H1 (cell line): ENCODE results near the gene RPS6KA2. TPM values are rescaled to one million over a fixed set of nuclear protein-coding genes. Genes with fewer than 3 reads are reported as not detected.

Experiments
- polyA plus RNA-seq, 7 experiments: library from polyadenylated mRNA; depleted of rRNA in 3 of 7; stranded (reverse) in 5 of 7; unstranded in 2 of 7; fragments of >200 nt in 5 of 7; fragments of 200-250 nt in 2 of 7; gene quantifications; 1 replicate in 5 of 7; 2 replicates in 1 of 7; 4 replicates in 1 of 7; pipeline versions ENCODE4 v1.2.1 to v1.2.3, GENCODE V29; 2011 to 2013; ENCODE audit warnings: missing spikeins in 2 of 7, mixed read lengths in 2 of 7
- total RNA-seq: library from RNA; stranded (reverse); fragmentation: NEBNext Ultra II Directional; extraction: Animal tissue kit (Norgen Biotek cat#: 25700); gene quantifications from 2 replicates; pipeline ENCODE4 v1.2.1, GENCODE V29; 2021
- TF ChIP-seq, protein P1 (sequence below): fragments of 300-600 bp; sonication (generic); IDR thresholded peaks from 2 replicates; pipeline ENCODE4 v1.7.1; 2012; ENCODE audit warnings: low read length, moderate library complexity, mild to moderate bottlenecking, inconsistent platforms; ENCODE audit not compliant: insufficient replicate concordance

The RPS6KA2 gene
- total and polyA plus RNA-seq, 2 of the 8 experiments (the other 6 are each of a cell fraction or from before 2014, with no cell fraction given): 8.8 to 25.7 TPM

GRCh38 chr6:166586424-166587156, 40.5 kb downstream of the RPS6KA2 start, which contains the start of gene RAMACL (continued):
- TF ChIP-seq, protein P1, sequence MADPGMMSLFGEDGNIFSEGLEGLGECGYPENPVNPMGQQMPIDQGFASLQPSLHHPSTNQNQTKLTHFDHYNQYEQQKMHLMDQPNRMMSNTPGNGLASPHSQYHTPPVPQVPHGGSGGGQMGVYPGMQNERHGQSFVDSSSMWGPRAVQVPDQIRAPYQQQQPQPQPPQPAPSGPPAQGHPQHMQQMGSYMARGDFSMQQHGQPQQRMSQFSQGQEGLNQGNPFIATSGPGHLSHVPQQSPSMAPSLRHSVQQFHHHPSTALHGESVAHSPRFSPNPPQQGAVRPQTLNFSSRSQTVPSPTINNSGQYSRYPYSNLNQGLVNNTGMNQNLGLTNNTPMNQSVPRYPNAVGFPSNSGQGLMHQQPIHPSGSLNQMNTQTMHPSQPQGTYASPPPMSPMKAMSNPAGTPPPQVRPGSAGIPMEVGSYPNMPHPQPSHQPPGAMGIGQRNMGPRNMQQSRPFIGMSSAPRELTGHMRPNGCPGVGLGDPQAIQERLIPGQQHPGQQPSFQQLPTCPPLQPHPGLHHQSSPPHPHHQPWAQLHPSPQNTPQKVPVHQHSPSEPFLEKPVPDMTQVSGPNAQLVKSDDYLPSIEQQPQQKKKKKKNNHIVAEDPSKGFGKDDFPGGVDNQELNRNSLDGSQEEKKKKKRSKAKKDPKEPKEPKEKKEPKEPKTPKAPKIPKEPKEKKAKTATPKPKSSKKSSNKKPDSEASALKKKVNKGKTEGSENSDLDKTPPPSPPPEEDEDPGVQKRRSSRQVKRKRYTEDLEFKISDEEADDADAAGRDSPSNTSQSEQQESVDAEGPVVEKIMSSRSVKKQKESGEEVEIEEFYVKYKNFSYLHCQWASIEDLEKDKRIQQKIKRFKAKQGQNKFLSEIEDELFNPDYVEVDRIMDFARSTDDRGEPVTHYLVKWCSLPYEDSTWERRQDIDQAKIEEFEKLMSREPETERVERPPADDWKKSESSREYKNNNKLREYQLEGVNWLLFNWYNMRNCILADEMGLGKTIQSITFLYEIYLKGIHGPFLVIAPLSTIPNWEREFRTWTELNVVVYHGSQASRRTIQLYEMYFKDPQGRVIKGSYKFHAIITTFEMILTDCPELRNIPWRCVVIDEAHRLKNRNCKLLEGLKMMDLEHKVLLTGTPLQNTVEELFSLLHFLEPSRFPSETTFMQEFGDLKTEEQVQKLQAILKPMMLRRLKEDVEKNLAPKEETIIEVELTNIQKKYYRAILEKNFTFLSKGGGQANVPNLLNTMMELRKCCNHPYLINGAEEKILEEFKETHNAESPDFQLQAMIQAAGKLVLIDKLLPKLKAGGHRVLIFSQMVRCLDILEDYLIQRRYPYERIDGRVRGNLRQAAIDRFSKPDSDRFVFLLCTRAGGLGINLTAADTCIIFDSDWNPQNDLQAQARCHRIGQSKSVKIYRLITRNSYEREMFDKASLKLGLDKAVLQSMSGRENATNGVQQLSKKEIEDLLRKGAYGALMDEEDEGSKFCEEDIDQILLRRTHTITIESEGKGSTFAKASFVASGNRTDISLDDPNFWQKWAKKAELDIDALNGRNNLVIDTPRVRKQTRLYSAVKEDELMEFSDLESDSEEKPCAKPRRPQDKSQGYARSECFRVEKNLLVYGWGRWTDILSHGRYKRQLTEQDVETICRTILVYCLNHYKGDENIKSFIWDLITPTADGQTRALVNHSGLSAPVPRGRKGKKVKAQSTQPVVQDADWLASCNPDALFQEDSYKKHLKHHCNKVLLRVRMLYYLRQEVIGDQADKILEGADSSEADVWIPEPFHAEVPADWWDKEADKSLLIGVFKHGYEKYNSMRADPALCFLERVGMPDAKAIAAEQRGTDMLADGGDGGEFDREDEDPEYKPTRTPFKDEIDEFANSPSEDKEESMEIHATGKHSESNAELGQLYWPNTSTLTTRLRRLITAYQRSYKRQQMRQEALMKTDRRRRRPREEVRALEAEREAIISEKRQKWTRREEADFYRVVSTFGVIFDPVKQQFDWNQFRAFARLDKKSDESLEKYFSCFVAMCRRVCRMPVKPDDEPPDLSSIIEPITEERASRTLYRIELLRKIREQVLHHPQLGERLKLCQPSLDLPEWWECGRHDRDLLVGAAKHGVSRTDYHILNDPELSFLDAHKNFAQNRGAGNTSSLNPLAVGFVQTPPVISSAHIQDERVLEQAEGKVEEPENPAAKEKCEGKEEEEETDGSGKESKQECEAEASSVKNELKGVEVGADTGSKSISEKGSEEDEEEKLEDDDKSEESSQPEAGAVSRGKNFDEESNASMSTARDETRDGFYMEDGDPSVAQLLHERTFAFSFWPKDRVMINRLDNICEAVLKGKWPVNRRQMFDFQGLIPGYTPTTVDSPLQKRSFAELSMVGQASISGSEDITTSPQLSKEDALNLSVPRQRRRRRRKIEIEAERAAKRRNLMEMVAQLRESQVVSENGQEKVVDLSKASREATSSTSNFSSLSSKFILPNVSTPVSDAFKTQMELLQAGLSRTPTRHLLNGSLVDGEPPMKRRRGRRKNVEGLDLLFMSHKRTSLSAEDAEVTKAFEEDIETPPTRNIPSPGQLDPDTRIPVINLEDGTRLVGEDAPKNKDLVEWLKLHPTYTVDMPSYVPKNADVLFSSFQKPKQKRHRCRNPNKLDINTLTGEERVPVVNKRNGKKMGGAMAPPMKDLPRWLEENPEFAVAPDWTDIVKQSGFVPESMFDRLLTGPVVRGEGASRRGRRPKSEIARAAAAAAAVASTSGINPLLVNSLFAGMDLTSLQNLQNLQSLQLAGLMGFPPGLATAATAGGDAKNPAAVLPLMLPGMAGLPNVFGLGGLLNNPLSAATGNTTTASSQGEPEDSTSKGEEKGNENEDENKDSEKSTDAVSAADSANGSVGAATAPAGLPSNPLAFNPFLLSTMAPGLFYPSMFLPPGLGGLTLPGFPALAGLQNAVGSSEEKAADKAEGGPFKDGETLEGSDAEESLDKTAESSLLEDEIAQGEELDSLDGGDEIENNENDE: no peak
- TF ChIP-seq, all 59 proteins: peak for 6
